OCI-LY7 (cell line): Measurements from ENCODE around the gene YLPM1.

Experiments used
- CTCF ChIP-seq: fragments of 200-600 bp; sonication (generic); conservative IDR thresholded peaks from 2 replicates; pipeline ENCODE4 v1.5.1; 2014; ENCODE audit warnings: mild to moderate bottlenecking, antibody characterized with exemption, low read length, moderate library complexity, mixed read lengths
- EZH2phosphoT487 ChIP-seq: fragments of 200-600 bp; sonication (generic); IDR thresholded peaks from 2 replicates; pipeline ENCODE4 v1.6.1; 2018; ENCODE audit warnings: low read depth, borderline replicate concordance, mild to moderate bottlenecking, mixed run types, antibody characterized with exemption, low read length, moderate library complexity, mixed read lengths

DNA sequence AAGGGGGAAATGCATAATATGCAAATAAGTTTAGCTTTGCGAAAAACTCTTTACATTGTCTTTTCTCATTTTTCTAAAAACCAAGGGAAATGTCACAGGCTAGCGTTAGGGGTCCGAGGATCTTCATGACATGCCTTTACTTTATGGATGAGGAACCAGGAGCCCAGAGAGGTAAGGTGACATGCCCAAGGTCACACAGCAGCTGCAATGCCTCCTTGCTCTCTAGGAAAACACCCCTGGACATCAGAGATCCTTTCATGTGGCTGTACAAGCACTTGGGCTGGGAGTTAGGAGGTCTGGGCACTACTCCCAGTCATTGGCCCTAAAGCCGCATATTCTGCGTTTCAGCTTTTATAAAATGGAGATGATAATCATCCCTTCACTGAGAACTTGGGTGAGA is 112.1 kb downstream of the YLPM1 start:
- no peak for TF ChIP-seq CTCF
- no peak for TF ChIP-seq EZH2phosphoT487
